SU-DHL-6 (cell line): ENCODE data around the gene MARCOL.
"Not testable (repeated sequence)": the region's sequence is repeated elsewhere in the genome, so short reads cannot be mapped to it uniquely, and the experiment has no call there.

Experiments used
- H2AFZ ChIP-seq: fragments of 200-600 bp; sonication (generic); 2 replicates; pipeline ENCODE4 v1.6.1; 2014; ENCODE audit warnings: low read depth, mild to moderate bottlenecking, moderate library complexity, mixed read lengths, antibody characterized with exemption, low read length; ENCODE audit not compliant: severe bottlenecking
- H3F3A ChIP-seq: fragments of 200-600 bp; shearing (Covaris generic); 2 replicates; pipeline ENCODE4 v1.6.0; 2016; ENCODE audit warnings: antibody characterized with exemption, mild to moderate bottlenecking; ENCODE audit not compliant: insufficient read depth
- H3K27ac ChIP-seq: fragments of 200-600 bp; sonication (generic); 2 replicates; pipeline ENCODE4 v1.5.1; 2016; ENCODE audit warnings: low read depth, mild to moderate bottlenecking, low read length, moderate library complexity, mixed read lengths
- H3K27me3 ChIP-seq: fragments of 200-600 bp; sonication (generic), shearing (Covaris generic); 2 replicates; pipeline ENCODE4 v1.6.0; 2014; ENCODE audit warnings: mild to moderate bottlenecking, low read length
- H3K36me3 ChIP-seq: fragments of 200-600 bp; sonication (generic); 2 replicates; pipeline ENCODE4 v1.6.1; 2014; ENCODE audit warnings: mild to moderate bottlenecking, low read length, mixed read lengths
- H3K4me2 ChIP-seq: fragments of 300-600, 200-600 bp; shearing (Covaris generic), sonication (generic); 2 replicates; pipeline ENCODE4 v1.6.0; 2014; ENCODE audit warnings: low read length, low read depth, mild to moderate bottlenecking; ENCODE audit not compliant: poor library complexity, severe bottlenecking
- H3K4me3 ChIP-seq: fragments of 200-600 bp; sonication (generic); 2 replicates; pipeline ENCODE4 v1.5.1; 2014; ENCODE audit warnings: antibody characterized with exemption, low read length, mild to moderate bottlenecking, mixed read lengths; ENCODE audit not compliant: insufficient read depth, poor library complexity, severe bottlenecking
- H3K79me2 ChIP-seq: fragments of 200-600 bp; sonication (generic); 2 replicates; pipeline ENCODE4 v1.6.1; 2014; ENCODE audit warnings: mild to moderate bottlenecking, low read length, moderate library complexity; ENCODE audit not compliant: insufficient read depth
- H3K9ac ChIP-seq: fragments of 200-600 bp; sonication (generic); 2 replicates; pipeline ENCODE4 v1.7.0; 2014; ENCODE audit warnings: mild to moderate bottlenecking, low read length
- H3K9me2 ChIP-seq: fragments of 200-600 bp; sonication (generic); replicated peaks from 2 replicates; pipeline ENCODE4 v1.6.1; 2014; ENCODE audit warnings: low read length; ENCODE audit not compliant: insufficient read depth
- H3K9me3 ChIP-seq: fragments of 200-600 bp; sonication (generic); 2 replicates; pipeline ENCODE4 v1.6.1; 2014; ENCODE audit warnings: low read length, mixed read lengths; ENCODE audit not compliant: insufficient read depth
- H4K20me1 ChIP-seq: fragments of 200-600 bp; sonication (generic); 2 replicates; pipeline ENCODE4 v1.6.1; 2014; ENCODE audit warnings: low read depth, mild to moderate bottlenecking, antibody characterized with exemption, low read length, moderate library complexity, mixed read lengths
- CTCF ChIP-seq: fragments of 200-600 bp; sonication (generic); IDR thresholded peaks from one replicate; pipeline ENCODE4 v1.5.1; 2017; ENCODE audit warnings: antibody characterized with exemption, mild to moderate bottlenecking, low read length, moderate library complexity; ENCODE audit not compliant: insufficient read depth, poor library complexity, severe bottlenecking
- EZH2phosphoT487 ChIP-seq: fragments of 200-600 bp; sonication (generic), shearing (Covaris generic); conservative IDR thresholded peaks from 2 replicates; pipeline ENCODE4 v1.6.1; 2018; ENCODE audit warnings: mild to moderate bottlenecking, antibody characterized with exemption, low read length, moderate library complexity, mixed read lengths

MARCOL gene

GRCh38 chr5:148268566-148268965, 30.2 kb downstream of the MARCOL start, which contains the start of gene SPINK13:
Gene SPINK13 (plus strand): TSS chr5:148268794. CDS start chr5:148270073, 1,279 bp downstream.
- Histone ChIP-seq H3K27ac (no peak within 1 kb of the TSS), H3K79me2 (no peaks in the 10 kb centered on the region), H3K4me3 (no peak within 1 kb of the TSS), H3K4me2 (no peak within 1 kb of the TSS), H4K20me1 (no peaks in the 10 kb centered on the region), H2AFZ (no peak within 1 kb of the TSS), H3K36me3 (no peaks in the 10 kb centered on the region), H3F3A (no peaks in the 10 kb centered on the region), H3K27me3 (no peaks in the 10 kb centered on the region), H3K9me3 (no peaks in the 10 kb centered on the region), H3K9me2 (no peaks in the 10 kb centered on the region), H3K9ac (no peak within 1 kb of the TSS)
- TF ChIP-seq EZH2phosphoT487 (no peak), CTCF (no peak)

GRCh38 chr5:148275129-148275528, 36.8 kb downstream of the MARCOL start:
- not testable (repeated sequence) for H3K4me3 ChIP-seq, H2AFZ ChIP-seq, H4K20me1 ChIP-seq, H3K27me3 ChIP-seq, H3F3A ChIP-seq, H3K79me2 ChIP-seq, H3K36me3 ChIP-seq, H3K27ac ChIP-seq, H3K9me3 ChIP-seq, H3K9me2 ChIP-seq, H3K4me2 ChIP-seq, H3K9ac ChIP-seq

- H3K9me3 ChIP-seq, H3K9ac ChIP-seq, H3K4me3 ChIP-seq, H3F3A ChIP-seq, H3K9me2 ChIP-seq, H3K27me3 ChIP-seq, H3K36me3 ChIP-seq, H4K20me1 ChIP-seq, H2AFZ ChIP-seq, H3K27ac ChIP-seq, H3K4me2 ChIP-seq, H3K79me2 ChIP-seq: not testable (repeated sequence)
These were observed 42.6 kb downstream of the MARCOL start for GRCh38 chr5:148280893-148281292.

- not testable (repeated sequence) for H4K20me1 ChIP-seq, H3K27me3 ChIP-seq, H2AFZ ChIP-seq, H3K79me2 ChIP-seq, H3F3A ChIP-seq, H3K4me3 ChIP-seq, H3K9ac ChIP-seq, H3K36me3 ChIP-seq, H3K9me3 ChIP-seq, H3K9me2 ChIP-seq, H3K27ac ChIP-seq, H3K4me2 ChIP-seq
These were observed 43.0 kb downstream of the MARCOL start for GRCh38 chr5:148281336-148281735.

GRCh38 chr5:148290271-148291195, 52.2 kb downstream of the MARCOL start:
- no peaks in the 10 kb centered on the region for H3K36me3 ChIP-seq
- H3K4me2 ChIP-seq: no peak overlapping the region
- no peak overlapping the region for H3K4me3 ChIP-seq
- H3K9me3 ChIP-seq: no peaks in the 10 kb centered on the region
- no peak overlapping the region for H2AFZ ChIP-seq
- H4K20me1 ChIP-seq: 0 out of 2 replicates have a peak, but pooled peaks cover 3% of the 10 kb centered on the region
- TF ChIP-seq EZH2phosphoT487 (no peak), CTCF (no peak)
- no peak overlapping the region for H3K27ac ChIP-seq
- no peak overlapping the region for H3K9ac ChIP-seq
- no peaks in the 10 kb centered on the region for H3K9me2 ChIP-seq
- no peaks in the 10 kb centered on the region for H3K79me2 ChIP-seq
- H3K27me3 ChIP-seq: no peaks in the 10 kb centered on the region
- no peaks in the 10 kb centered on the region for H3F3A ChIP-seq
